Upper lobe of right lung (tissue), 1 donor: ENCODE data around the gene OVAAL. TPM values are rescaled to one million over a fixed set of nuclear protein-coding genes. Genes with fewer than 3 reads are reported as not detected.
"Not testable (repeated sequence)": the region's sequence is repeated elsewhere in the genome, so short reads cannot be mapped to it uniquely, and the experiment has no call there.

Experiments
- ATAC-seq: fragments of 200-7000 bp; cut with Tn5 transposase; one replicate; pipeline ENCODE4 v1.9.1; 2020; ENCODE audit warnings: mild to moderate bottlenecking, moderate library complexity
- DNase-seq: peaks from one replicate; pipeline ENCODE4 v3.0.0-alpha.2; 2020
- H3K27ac ChIP-seq: fragments of 200-600 bp; one replicate; pipeline ENCODE4 v1.8.0; 2022
- H3K27me3 ChIP-seq: fragments of 200-600 bp; one replicate; pipeline ENCODE4 v1.8.0; 2022; ENCODE audit warnings: mild to moderate bottlenecking
- H3K36me3 ChIP-seq: fragments of 200-600 bp; one replicate; pipeline ENCODE4 v1.8.0; 2022
- H3K4me1 ChIP-seq: fragments of 200-600 bp; one replicate; pipeline ENCODE4 v1.8.0; 2022
- H3K4me3 ChIP-seq: fragments of 200-600 bp; one replicate; pipeline ENCODE4 v1.8.0; 2022; ENCODE audit warnings: mild to moderate bottlenecking
- H3K9me3 ChIP-seq: fragments of 200-600 bp; one replicate; pipeline ENCODE4 v1.8.0; 2022
- CTCF ChIP-seq: fragments of 200-600 bp; IDR thresholded peaks from one replicate; pipeline ENCODE4 v1.8.0; 2022; ENCODE audit warnings: antibody characterized with exemption
- intact Hi-C: fragments of 100-400 bp; cut with DNase I; formaldehyde crosslinking; loops from one replicate; pipeline ENCODE4 v1.11.0; 2022
- total RNA-seq: library from RNA; stranded (reverse); fragmentation: NEBNext Ultra II Directional; extraction: Animal tissue kit (Norgen Biotek cat#: 25700); gene quantifications from one replicate; pipeline ENCODE4 v1.2.1, GENCODE V29; 2021
- donor health status: DM: no; HTN: yes; CAD: no; lungs with severe emphysema.

Gene OVAAL
- total RNA-seq, 1 donor from 2014 or later = not detected

DNA sequence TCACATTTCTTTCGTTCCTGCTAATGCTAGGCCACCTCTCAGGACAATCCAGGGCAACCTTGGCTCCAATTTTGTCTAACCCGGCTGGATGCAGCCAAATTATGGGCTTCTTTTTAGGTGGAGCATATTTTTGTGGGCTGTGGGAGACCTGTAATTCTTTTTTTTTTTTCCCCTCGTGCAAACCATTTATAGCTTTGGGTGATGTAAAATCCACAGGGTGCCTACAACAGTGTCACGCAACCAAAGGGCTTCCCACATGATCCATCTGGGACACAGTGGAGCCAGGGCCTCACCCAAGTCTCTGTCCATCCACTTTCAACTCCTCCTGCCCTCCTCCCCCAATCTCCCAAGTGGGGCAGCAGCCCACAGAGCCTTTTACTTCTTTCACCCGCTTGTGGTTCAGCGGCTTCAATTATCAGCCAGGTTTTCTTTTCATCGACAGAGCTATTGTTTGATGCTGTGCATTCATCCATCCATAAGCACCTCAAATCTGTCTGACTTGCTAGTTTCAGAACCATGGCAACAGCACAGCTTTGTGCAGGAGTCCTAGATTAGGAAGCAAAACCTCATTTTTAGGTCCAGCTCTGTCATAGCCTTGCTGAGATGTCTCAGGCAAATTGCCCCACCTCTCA is 10.0 kb upstream of the OVAAL start:
- Histone ChIP-seq H3K4me1 (no peaks in the 10 kb centered on the region), H3K36me3 (no peaks in the 10 kb centered on the region), H3K27ac (no peak overlapping the region), H3K27me3 (no peaks in the 10 kb centered on the region), H3K9me3 (no peaks in the 10 kb centered on the region), H3K4me3 (no peak overlapping the region)
- no peak for DNase-seq
- ATAC-seq = no peak
- no peak for TF ChIP-seq CTCF
- intact Hi-C loops = no loop called here

- ATAC-seq, H3K36me3 ChIP-seq, H3K4me1 ChIP-seq, H3K27ac ChIP-seq, H3K27me3 ChIP-seq, H3K4me3 ChIP-seq, intact Hi-C loops, DNase-seq, H3K9me3 ChIP-seq: not testable (repeated sequence)
Observed at GRCh38 chr1:180549770-180550169, 9.0 kb upstream of the OVAAL start.

DNA sequence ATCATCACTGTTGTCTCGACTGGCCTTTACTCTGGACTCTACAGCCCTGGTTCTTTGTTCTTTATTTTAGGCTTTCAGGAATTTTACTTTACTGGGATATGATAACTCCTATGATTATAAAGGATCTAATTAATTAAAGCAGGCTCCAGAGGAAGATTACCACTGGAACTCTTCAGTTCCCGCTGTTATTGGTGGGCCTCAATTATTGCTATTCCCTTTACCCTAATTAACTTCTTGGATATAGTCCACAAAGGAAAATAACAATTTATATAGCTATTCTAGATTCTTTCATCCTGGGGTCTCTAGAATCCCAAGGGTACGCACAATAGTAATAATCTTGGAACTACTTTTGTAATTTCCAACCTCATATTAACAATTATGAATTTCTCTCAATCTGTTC is 8.5 kb upstream of the OVAAL start:
- ATAC-seq = no peak
- intact Hi-C loops = no loop called here
- no peak overlapping the region for H3K27ac ChIP-seq
- H3K4me1 ChIP-seq = no peaks in the 10 kb centered on the region
- H3K36me3 ChIP-seq = no peaks in the 10 kb centered on the region
- H3K27me3 ChIP-seq = no peaks in the 10 kb centered on the region
- TF ChIP-seq CTCF = no peak
- H3K4me3 ChIP-seq = no peak overlapping the region
- H3K9me3 ChIP-seq = no peaks in the 10 kb centered on the region
- DNase-seq = no peak

DNA sequence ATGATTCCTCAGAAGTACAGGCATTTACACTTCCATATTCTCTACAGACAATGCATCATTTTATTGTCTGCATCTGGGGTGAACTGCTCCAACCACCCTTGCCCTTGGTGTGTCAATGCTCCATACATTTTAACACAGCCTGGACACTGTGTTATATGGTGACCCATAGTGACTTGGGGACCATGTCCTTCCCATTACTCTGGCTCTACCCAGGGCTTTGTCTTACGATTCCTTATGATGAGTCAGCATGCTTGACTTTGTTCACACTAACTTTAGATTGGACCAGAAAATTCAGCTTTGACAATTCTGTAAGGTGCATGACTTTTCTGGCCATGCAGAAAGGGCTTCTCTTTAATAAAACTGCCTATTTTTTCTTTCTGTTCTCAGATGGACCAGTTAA is 6.8 kb upstream of the OVAAL start:
- no peaks in the 10 kb centered on the region for H3K36me3 ChIP-seq
- no peak for ATAC-seq
- intact Hi-C loops = no loop called here
- no peak for DNase-seq
- no peak overlapping the region for H3K27ac ChIP-seq
- H3K4me1 ChIP-seq = no peaks in the 10 kb centered on the region
- H3K27me3 ChIP-seq = no peaks in the 10 kb centered on the region
- TF ChIP-seq CTCF = no peak
- no peaks in the 10 kb centered on the region for H3K9me3 ChIP-seq
- H3K4me3 ChIP-seq = no peak overlapping the region

DNA sequence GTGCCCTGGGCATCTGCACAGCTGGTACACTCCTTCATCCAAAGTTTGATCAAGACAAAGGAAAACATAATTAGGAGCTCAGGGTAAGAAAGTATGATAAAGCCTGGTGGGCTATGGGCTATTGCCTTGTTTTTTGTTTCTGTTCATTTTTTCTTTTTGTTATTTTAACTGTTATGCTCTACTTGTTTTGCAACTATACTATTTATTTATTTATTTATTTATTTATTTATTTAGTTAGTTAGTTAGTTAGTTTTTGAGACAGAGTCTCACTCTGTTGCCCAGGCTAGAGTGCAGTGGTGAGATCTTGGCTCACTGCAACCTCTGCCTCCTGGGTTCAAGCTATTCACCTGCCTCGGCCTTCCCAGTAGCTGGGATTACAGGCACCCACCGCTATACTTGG is 5.7 kb upstream of the OVAAL start:
- H3K4me1 ChIP-seq, ATAC-seq, intact Hi-C loops, H3K27me3 ChIP-seq, H3K4me3 ChIP-seq, H3K27ac ChIP-seq, H3K36me3 ChIP-seq, H3K9me3 ChIP-seq, DNase-seq: not testable (repeated sequence)

- H3K9me3 ChIP-seq = no peaks in the 10 kb centered on the region
- no peak for DNase-seq
- no peak for ATAC-seq
- no peak overlapping the region for H3K27ac ChIP-seq
- no peak for TF ChIP-seq CTCF
- intact Hi-C loops = no loop called here
- H3K27me3 ChIP-seq = no peaks in the 10 kb centered on the region
- H3K4me3 ChIP-seq = no peak overlapping the region
- no peaks in the 10 kb centered on the region for H3K4me1 ChIP-seq
- no peaks in the 10 kb centered on the region for H3K36me3 ChIP-seq
Observed at GRCh38 chr1:180555411-180555810, 3.4 kb upstream of the OVAAL start.
